Stimulated activated naive B cell treated with anti-CD40 and anti-IgM and Interleukin-4, amounts not matched to agents 10 μg/mL and 1 μg/mL and 100 μg/mL, for 72 hours (primary cell): ENCODE results near the gene SLAMF9.

Experiments used
- ATAC-seq, 2 donors: fragments of 150-1000 bp; cut with Tn5 transposase; replicated peaks; 2 replicates each; pipeline ENCODE4 v1.10.0; 2021; ENCODE audit warnings: moderate library complexity in 1 of 2
- DNase-seq: peaks from one replicate; pipeline ENCODE4 v3.0.0; 2021
- H3K27ac Mint-ChIP-seq: one replicate; pipeline ENCODE4 v1.8.0; 2022; ENCODE audit warnings: mild to moderate bottlenecking, mixed read lengths
- H3K27me3 Mint-ChIP-seq, 2 donors: one replicate each; pipeline ENCODE4 v1.8.0; 2022; ENCODE audit warnings: mixed read lengths in 2 of 2
- H3K36me3 Mint-ChIP-seq, 2 donors: one replicate each; pipeline ENCODE4 v1.8.0; 2022; ENCODE audit warnings: mixed read lengths in 2 of 2, mild to moderate bottlenecking in 1 of 2
- H3K4me1 Mint-ChIP-seq, 2 donors: one replicate each; pipeline ENCODE4 v1.8.0; 2022; ENCODE audit warnings: mixed read lengths in 2 of 2, mild to moderate bottlenecking in 1 of 2
- H3K4me3 Mint-ChIP-seq, 2 donors: one replicate each; pipeline ENCODE4 v1.8.0; 2022; ENCODE audit warnings: mild to moderate bottlenecking in 2 of 2, mixed read lengths in 2 of 2, moderate library complexity in 1 of 2
- H3K9me3 Mint-ChIP-seq, 2 donors: one replicate each; pipeline ENCODE4 v1.8.0; 2022; ENCODE audit warnings: mixed read lengths in 2 of 2, mild to moderate bottlenecking in 1 of 2

SLAMF9 gene

GRCh38 chr1:159953536-159954515, at the start of gene SLAMF9:
Gene SLAMF9, minus strand, starts transcription at chr1:159954237. Its CDS starts 100 bp downstream, at chr1:159954137.
- H3K27me3 Mint-ChIP-seq = peaks cover 40 to 62% of the 10 kb centered on the region in 2 donors
- H3K4me1 Mint-ChIP-seq = peaks cover 0 to 3% of the 10 kb centered on the region in 2 donors
- DNase-seq (no peak), ATAC-seq (peak; percentile 16 to 47)
- H3K9me3 Mint-ChIP-seq = no peaks in the 10 kb centered on the region
- H3K27ac Mint-ChIP-seq = no peak within 1 kb of the TSS
- H3K4me3 Mint-ChIP-seq = no peak within 1 kb of the TSS
- H3K36me3 Mint-ChIP-seq = no peaks in the 10 kb centered on the region

GRCh38 chr1:160001440-160001839, 47.4 kb upstream of the SLAMF9 start:
- H3K36me3 Mint-ChIP-seq = no peaks in the 10 kb centered on the region
- H3K4me1 Mint-ChIP-seq = no peaks in the 10 kb centered on the region
- DNase-seq = no peak
- H3K27me3 Mint-ChIP-seq = peaks cover 3 to 8% of the 10 kb centered on the region in 2 donors
- ATAC-seq = no peak
- H3K27ac Mint-ChIP-seq = no peak overlapping the region
- no peaks in the 10 kb centered on the region for H3K9me3 Mint-ChIP-seq
- H3K4me3 Mint-ChIP-seq = no peak overlapping the region

GRCh38 chr1:159999204-159999603, 45.2 kb upstream of the SLAMF9 start:
- Mint-ChIP-seq H3K27me3 (peaks cover 16 to 19% of the 10 kb centered on the region in 2 donors), H3K36me3 (no peaks in the 10 kb centered on the region), H3K4me1 (no peaks in the 10 kb centered on the region), H3K27ac (no peak overlapping the region), H3K4me3 (no peak overlapping the region), H3K9me3 (no peaks in the 10 kb centered on the region)
- DNase-seq (no peak), ATAC-seq (no peak)

GRCh38 chr1:159996653-159997052, 42.6 kb upstream of the SLAMF9 start:
- Mint-ChIP-seq H3K27me3 (peaks cover 24 to 26% of the 10 kb centered on the region in 2 donors), H3K4me3 (no peak overlapping the region), H3K9me3 (no peaks in the 10 kb centered on the region), H3K36me3 (no peaks in the 10 kb centered on the region), H3K27ac (no peak overlapping the region), H3K4me1 (peaks cover 0 to under 1% of the 10 kb centered on the region in 2 donors)
- DNase-seq (no peak), ATAC-seq (no peak)

- Mint-ChIP-seq H3K27me3 (peaks cover 24 to 26% of the 10 kb centered on the region in 2 donors), H3K36me3 (no peaks in the 10 kb centered on the region), H3K27ac (no peak overlapping the region), H3K4me3 (no peak overlapping the region), H3K9me3 (no peaks in the 10 kb centered on the region), H3K4me1 (peaks cover 0 to 3% of the 10 kb centered on the region in 2 donors)
- DNase-seq = no peak
- no peak for ATAC-seq
These were observed 40.9 kb upstream of the SLAMF9 start for GRCh38 chr1:159994896-159995295.

- Mint-ChIP-seq H3K9me3 (no peaks in the 10 kb centered on the region), H3K4me3 (no peak overlapping the region), H3K4me1 (peaks cover 0 to 3% of the 10 kb centered on the region in 2 donors), H3K27ac (no peak overlapping the region), H3K27me3 (peaks cover 24 to 34% of the 10 kb centered on the region in 2 donors), H3K36me3 (no peaks in the 10 kb centered on the region)
- DNase-seq (no peak), ATAC-seq (no peak)
These were observed 39.9 kb upstream of the SLAMF9 start for GRCh38 chr1:159993911-159994310.

GRCh38 chr1:159992161-159992560, 38.1 kb upstream of the SLAMF9 start:
- no peaks in the 10 kb centered on the region for H3K36me3 Mint-ChIP-seq
- H3K27ac Mint-ChIP-seq = no peak overlapping the region
- peaks cover 30 to 43% of the 10 kb centered on the region in 2 donors for H3K27me3 Mint-ChIP-seq
- H3K9me3 Mint-ChIP-seq = no peaks in the 10 kb centered on the region
- ATAC-seq (no peak), DNase-seq (no peak)
- no peak overlapping the region for H3K4me3 Mint-ChIP-seq
- peaks cover 0 to 3% of the 10 kb centered on the region in 2 donors for H3K4me1 Mint-ChIP-seq

- DNase-seq = no peak
- Mint-ChIP-seq H3K4me3 (no peak overlapping the region), H3K27me3 (peaks cover 27 to 41% of the 10 kb centered on the region in 2 donors), H3K4me1 (peaks cover 0 to 3% of the 10 kb centered on the region in 2 donors), H3K27ac (no peak overlapping the region), H3K9me3 (no peaks in the 10 kb centered on the region), H3K36me3 (no peaks in the 10 kb centered on the region)
- no peak for ATAC-seq
These were observed 37.5 kb upstream of the SLAMF9 start for GRCh38 chr1:159991513-159991912.

GRCh38 chr1:159990005-159990404, 36.0 kb upstream of the SLAMF9 start:
- Mint-ChIP-seq H3K4me1 (peaks cover 0 to 3% of the 10 kb centered on the region in 2 donors), H3K27me3 (peaks cover 23 to 38% of the 10 kb centered on the region in 2 donors)

GRCh38 chr1:159989581-159989980, 35.5 kb upstream of the SLAMF9 start:
- H3K9me3 Mint-ChIP-seq = no peaks in the 10 kb centered on the region

More at GRCh38 chr1:159990005-159990404, 36.0 kb upstream of the SLAMF9 start:
- H3K4me3 Mint-ChIP-seq = no peak overlapping the region
- DNase-seq (no peak), ATAC-seq (no peak)
- no peak overlapping the region for H3K27ac Mint-ChIP-seq
- no peaks in the 10 kb centered on the region for H3K36me3 Mint-ChIP-seq
- no peaks in the 10 kb centered on the region for H3K9me3 Mint-ChIP-seq

GRCh38 chr1:159988006-159988405, 34.0 kb upstream of the SLAMF9 start:
- ATAC-seq = no peak

More at GRCh38 chr1:159989581-159989980, 35.5 kb upstream of the SLAMF9 start:
- H3K4me1 Mint-ChIP-seq = peaks cover 0 to 3% of the 10 kb centered on the region in 2 donors
- no peak for DNase-seq
- ATAC-seq = no peak
- no peak overlapping the region for H3K4me3 Mint-ChIP-seq
- peaks cover 22 to 36% of the 10 kb centered on the region in 2 donors for H3K27me3 Mint-ChIP-seq
- H3K27ac Mint-ChIP-seq = no peak overlapping the region
- no peaks in the 10 kb centered on the region for H3K36me3 Mint-ChIP-seq

GRCh38 chr1:159987186-159987585, 33.1 kb upstream of the SLAMF9 start:
- no peaks in the 10 kb centered on the region for H3K9me3 Mint-ChIP-seq
- no peak overlapping the region for H3K27ac Mint-ChIP-seq
- no peak overlapping the region for H3K4me3 Mint-ChIP-seq
- peaks cover 0 to 3% of the 10 kb centered on the region in 2 donors for H3K4me1 Mint-ChIP-seq
- no peak for DNase-seq
- H3K27me3 Mint-ChIP-seq = peaks cover 25 to 42% of the 10 kb centered on the region in 2 donors
- ATAC-seq = no peak
- no peaks in the 10 kb centered on the region for H3K36me3 Mint-ChIP-seq

More at GRCh38 chr1:159988006-159988405, 34.0 kb upstream of the SLAMF9 start:
- H3K4me3 Mint-ChIP-seq = no peak overlapping the region
- H3K27ac Mint-ChIP-seq = no peak overlapping the region
- no peaks in the 10 kb centered on the region for H3K36me3 Mint-ChIP-seq
- no peaks in the 10 kb centered on the region for H3K9me3 Mint-ChIP-seq
- peaks cover 0 to 3% of the 10 kb centered on the region in 2 donors for H3K4me1 Mint-ChIP-seq
- DNase-seq = no peak
- peaks cover 28 to 43% of the 10 kb centered on the region in 2 donors for H3K27me3 Mint-ChIP-seq

- Mint-ChIP-seq H3K27me3 (peaks cover 28 to 47% of the 10 kb centered on the region in 2 donors), H3K9me3 (no peaks in the 10 kb centered on the region), H3K4me1 (peaks cover 0 to 1% of the 10 kb centered on the region in 2 donors), H3K4me3 (no peak overlapping the region), H3K36me3 (no peaks in the 10 kb centered on the region), H3K27ac (no peak overlapping the region)
- DNase-seq (no peak), ATAC-seq (no peak)
These were observed 32.5 kb upstream of the SLAMF9 start for GRCh38 chr1:159986531-159986930.

GRCh38 chr1:159986093-159986492, 32.1 kb upstream of the SLAMF9 start:
- Mint-ChIP-seq H3K4me1 (no peaks in the 10 kb centered on the region), H3K27me3 (peaks cover 28 to 49% of the 10 kb centered on the region in 2 donors), H3K36me3 (no peaks in the 10 kb centered on the region), H3K4me3 (no peak overlapping the region), H3K9me3 (no peaks in the 10 kb centered on the region), H3K27ac (no peak overlapping the region)
- ATAC-seq (no peak), DNase-seq (no peak)

GRCh38 chr1:159985473-159985872, 31.4 kb upstream of the SLAMF9 start:
- DNase-seq = no peak
- Mint-ChIP-seq H3K36me3 (no peaks in the 10 kb centered on the region), H3K4me3 (no peak overlapping the region), H3K9me3 (no peaks in the 10 kb centered on the region), H3K27me3 (peaks cover 32 to 54% of the 10 kb centered on the region in 2 donors), H3K27ac (no peak overlapping the region), H3K4me1 (no peaks in the 10 kb centered on the region)
- no peak for ATAC-seq
